GM19328 (cell line): ENCODE results near the gene FSTL3.

Experiments used
- ATAC-seq: cut with Tn5 transposase; IDR thresholded peaks from one replicate; pipeline ENCODE4 v1.9.1; 2021; ENCODE audit warnings: mild to moderate bottlenecking, moderate library complexity; ENCODE audit not compliant: unreplicated experiment

The FSTL3 gene

GRCh38 chr19:732148-733069 is 56.2 kb downstream of the FSTL3 start:
- no peak for ATAC-seq
